RWPE2 (cell line): ENCODE data around the gene RHEX.

ENCODE experiments used
- ATAC-seq: fragments of 200-7000 bp; cut with Tn5 transposase; 3 replicates; pipeline ENCODE4 v1.9.1; 2021; ENCODE audit warnings: low read depth
- DNase-seq: peaks from one replicate; pipeline ENCODE4 v3.0.0-alpha.2; 2020; ENCODE audit warnings: low spot score
- H3K27ac ChIP-seq: fragments of 450-650 bp; 2 replicates; pipeline ENCODE4 v1.5.1; 2017; ENCODE audit warnings: mild to moderate bottlenecking; ENCODE audit not compliant: poor library complexity, severe bottlenecking
- H3K27me3 ChIP-seq: fragments of 250-450 bp; sonication (Bioruptor Pico); 2 replicates; pipeline ENCODE4 v1.5.1; 2021; ENCODE audit warnings: mild to moderate bottlenecking, moderate library complexity; ENCODE audit not compliant: insufficient read depth, poor library complexity, severe bottlenecking
- H3K36me3 ChIP-seq: fragments of 250-450 bp; sonication (Bioruptor Pico); 2 replicates; pipeline ENCODE4 v1.5.1; 2020; ENCODE audit warnings: low read depth, mild to moderate bottlenecking, moderate library complexity
- H3K4me1 ChIP-seq: fragments of 250-450 bp; sonication (Bioruptor Pico); 2 replicates; pipeline ENCODE4 v1.5.1; 2021; ENCODE audit warnings: mild to moderate bottlenecking, moderate library complexity; ENCODE audit not compliant: insufficient read depth, poor library complexity, severe bottlenecking
- H3K4me3 ChIP-seq: fragments of 250-450 bp; sonication (Bioruptor Pico); 2 replicates; pipeline ENCODE4 v1.5.1; 2021; ENCODE audit warnings: mild to moderate bottlenecking, moderate library complexity; ENCODE audit not compliant: severe bottlenecking
- H3K9me3 ChIP-seq: fragments of 250-450 bp; sonication (Bioruptor Pico); 2 replicates; pipeline ENCODE4 v1.5.1; 2021; ENCODE audit warnings: mild to moderate bottlenecking, moderate library complexity; ENCODE audit not compliant: severe bottlenecking
- CTCF ChIP-seq: fragments of 450-650 bp; IDR thresholded peaks from one replicate; pipeline ENCODE4 v1.5.1; 2017; ENCODE audit warnings: mild to moderate bottlenecking, moderate library complexity; ENCODE audit not compliant: poor library complexity, severe bottlenecking

Gene RHEX

GRCh38 chr1:206110820-206111219 lies 57.8 kb downstream of the RHEX start:
- Histone ChIP-seq H3K9me3 (no peaks in the 10 kb centered on the region), H3K4me3 (no peak overlapping the region), H3K27me3 (no peaks in the 10 kb centered on the region), H3K27ac (no peak overlapping the region), H3K4me1 (no peaks in the 10 kb centered on the region), H3K36me3 (no peaks in the 10 kb centered on the region)
- DNase-seq (no peak), ATAC-seq (no peak)
- TF ChIP-seq CTCF, result no peak

- H3K36me3 ChIP-seq, result no peaks in the 10 kb centered on the region
- TF ChIP-seq CTCF, result no peak
- no peak overlapping the region for H3K27ac ChIP-seq
- DNase-seq (no peak), ATAC-seq (peak; percentile 71)
- no peaks in the 10 kb centered on the region for H3K9me3 ChIP-seq
- H3K27me3 ChIP-seq, result no peaks in the 10 kb centered on the region
- no peak overlapping the region for H3K4me3 ChIP-seq
- H3K4me1 ChIP-seq, result no peaks in the 10 kb centered on the region
Measured at GRCh38 chr1:206111271-206111927, 58.4 kb downstream of the RHEX start.

- Histone ChIP-seq H3K27me3 (peaks cover 6% of the 10 kb centered on the region), H3K4me3 (no peak overlapping the region), H3K4me1 (no peaks in the 10 kb centered on the region), H3K27ac (no peak overlapping the region), H3K9me3 (no peaks in the 10 kb centered on the region), H3K36me3 (no peaks in the 10 kb centered on the region)
- DNase-seq, result no peak
- no peak for TF ChIP-seq CTCF
- ATAC-seq, result no peak
Measured at GRCh38 chr1:206112600-206113301, 59.8 kb downstream of the RHEX start.

- ATAC-seq (no peak), DNase-seq (no peak)
- no peak for TF ChIP-seq CTCF
- Histone ChIP-seq H3K27ac (no peak overlapping the region), H3K4me3 (no peak overlapping the region), H3K36me3 (no peaks in the 10 kb centered on the region), H3K4me1 (no peaks in the 10 kb centered on the region), H3K9me3 (no peaks in the 10 kb centered on the region), H3K27me3 (peaks cover 12% of the 10 kb centered on the region)
Measured at GRCh38 chr1:206114692-206115640, 62.0 kb downstream of the RHEX start.
